GM19397 (cell line): Measurements from ENCODE around the gene TMEM245.
A peak's percentile ranks its signal among the peaks of the same experiment; 100 is the strongest.

Experiments used
- ATAC-seq: cut with Tn5 transposase; IDR thresholded peaks from one replicate; pipeline ENCODE4 v1.9.1; 2021; ENCODE audit warnings: mild to moderate bottlenecking, moderate library complexity; ENCODE audit not compliant: unreplicated experiment

The TMEM245 gene

DNA sequence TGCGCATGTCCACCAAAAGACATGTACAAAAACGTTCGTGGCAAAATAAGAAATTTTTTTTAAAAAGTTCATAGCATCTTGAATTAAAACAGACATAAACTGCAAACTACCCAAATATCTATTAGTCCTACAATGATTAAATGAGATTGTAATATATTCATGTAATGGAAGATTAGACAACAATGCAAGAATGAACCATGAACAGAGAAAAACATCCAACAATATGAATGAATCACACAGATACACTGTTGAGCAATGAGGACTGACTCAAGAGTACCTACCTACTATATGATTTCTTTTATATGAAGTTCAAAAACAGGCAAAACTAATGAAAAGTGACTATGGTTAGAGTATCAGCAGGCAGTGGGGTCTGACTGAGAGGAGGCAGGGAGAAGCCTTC is 88.5 kb downstream of the TMEM245 start:
- ATAC-seq: no peak

DNA sequence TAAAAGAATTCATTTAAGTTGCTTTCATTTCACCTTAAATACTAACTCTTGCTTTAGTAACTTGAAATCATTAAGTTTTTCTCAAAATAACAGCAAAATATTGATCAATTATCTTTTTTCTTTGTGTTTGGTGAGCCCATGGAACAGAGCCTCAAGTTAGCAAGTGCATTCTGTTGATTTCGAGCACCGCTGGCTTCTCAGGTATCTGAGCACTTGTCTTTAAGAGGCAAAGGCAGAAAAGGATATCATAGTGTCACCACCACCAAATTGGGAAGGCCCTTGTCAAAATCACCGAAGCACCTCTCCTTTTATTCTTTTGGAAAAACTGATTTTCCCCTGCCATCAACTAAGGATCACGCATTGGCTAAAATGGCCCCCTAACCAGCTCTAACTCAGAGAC is 89.3 kb downstream of the TMEM245 start:
- no peak for ATAC-seq

DNA sequence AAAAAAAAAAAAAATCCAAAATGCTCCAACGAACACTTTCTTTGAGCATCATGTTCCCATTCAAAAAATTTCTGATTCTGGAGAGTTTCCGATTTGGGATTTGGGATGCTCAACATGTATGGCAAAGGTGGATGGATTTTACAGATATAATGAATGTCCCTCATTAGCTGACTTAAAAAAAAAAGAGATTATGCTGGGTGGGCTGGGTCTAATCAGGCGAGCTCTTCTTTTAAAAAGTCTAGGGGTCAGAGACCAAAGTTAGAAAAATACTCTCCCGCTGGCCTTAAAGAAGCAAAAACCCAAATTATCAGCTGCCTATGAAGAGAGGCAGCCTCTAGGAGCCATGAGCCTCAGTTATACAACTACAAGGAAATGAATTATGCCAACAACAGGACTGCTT is 91.3 kb downstream of the TMEM245 start:
- no peak for ATAC-seq

DNA sequence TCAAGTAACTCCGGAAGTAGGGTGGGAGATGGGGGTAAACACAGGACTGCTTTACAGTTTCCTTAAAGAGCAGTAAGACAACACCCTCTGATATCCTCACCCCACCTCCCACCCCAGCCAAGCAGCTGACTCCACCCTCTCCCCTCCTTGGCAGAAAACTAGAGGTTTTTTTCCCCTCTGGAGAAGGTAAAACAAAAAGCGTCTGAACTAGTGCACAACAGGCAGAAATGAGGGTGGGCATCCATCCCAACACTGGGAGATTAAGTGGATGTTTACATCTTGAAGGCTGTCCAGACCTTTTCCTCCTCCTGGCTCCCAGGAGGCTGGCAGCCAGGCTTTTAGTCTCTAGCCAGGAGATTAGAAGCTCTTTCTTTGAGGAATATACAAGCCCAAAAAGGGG is 92.6 kb downstream of the TMEM245 start:
- no peak for ATAC-seq

DNA sequence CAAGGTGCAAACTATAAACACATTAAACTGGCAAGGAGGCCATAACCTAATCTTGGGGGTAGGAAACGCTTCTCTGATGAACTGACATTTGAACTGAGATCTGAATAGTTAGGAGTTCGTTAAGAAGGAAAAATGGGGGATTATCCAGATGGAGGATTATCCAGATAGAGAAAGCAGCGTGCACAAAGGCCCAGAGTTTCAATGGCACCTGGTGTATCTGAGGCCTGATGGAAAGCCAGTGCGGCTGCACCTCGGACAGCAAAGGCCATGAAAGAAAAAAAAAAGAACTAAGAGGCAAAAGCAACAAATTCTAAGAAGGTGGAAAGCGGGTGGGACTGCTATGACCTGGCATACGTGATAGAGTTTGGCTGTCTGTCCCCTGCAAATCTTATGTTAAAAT is 93.4 kb downstream of the TMEM245 start:
- no peak for ATAC-seq

DNA sequence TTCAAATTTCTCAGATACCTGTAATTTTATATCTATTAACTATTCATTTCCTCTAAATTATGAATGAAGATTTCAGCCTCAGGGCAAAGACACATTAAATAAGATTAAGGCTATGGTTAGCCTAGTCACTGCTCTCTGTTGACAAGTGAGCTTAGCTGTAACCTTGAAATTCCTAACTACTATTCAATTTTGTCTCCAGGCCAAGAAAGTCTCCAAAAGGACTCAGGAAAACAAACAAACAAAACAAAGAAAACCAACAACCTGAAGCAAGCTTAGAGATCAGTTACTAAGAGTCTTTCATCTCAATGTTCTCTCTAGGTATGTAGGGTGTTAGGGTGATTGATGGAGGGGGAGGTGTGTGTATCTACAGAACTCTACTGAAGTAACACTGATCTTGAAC is 96.9 kb downstream of the TMEM245 start:
- no peak for ATAC-seq

DNA sequence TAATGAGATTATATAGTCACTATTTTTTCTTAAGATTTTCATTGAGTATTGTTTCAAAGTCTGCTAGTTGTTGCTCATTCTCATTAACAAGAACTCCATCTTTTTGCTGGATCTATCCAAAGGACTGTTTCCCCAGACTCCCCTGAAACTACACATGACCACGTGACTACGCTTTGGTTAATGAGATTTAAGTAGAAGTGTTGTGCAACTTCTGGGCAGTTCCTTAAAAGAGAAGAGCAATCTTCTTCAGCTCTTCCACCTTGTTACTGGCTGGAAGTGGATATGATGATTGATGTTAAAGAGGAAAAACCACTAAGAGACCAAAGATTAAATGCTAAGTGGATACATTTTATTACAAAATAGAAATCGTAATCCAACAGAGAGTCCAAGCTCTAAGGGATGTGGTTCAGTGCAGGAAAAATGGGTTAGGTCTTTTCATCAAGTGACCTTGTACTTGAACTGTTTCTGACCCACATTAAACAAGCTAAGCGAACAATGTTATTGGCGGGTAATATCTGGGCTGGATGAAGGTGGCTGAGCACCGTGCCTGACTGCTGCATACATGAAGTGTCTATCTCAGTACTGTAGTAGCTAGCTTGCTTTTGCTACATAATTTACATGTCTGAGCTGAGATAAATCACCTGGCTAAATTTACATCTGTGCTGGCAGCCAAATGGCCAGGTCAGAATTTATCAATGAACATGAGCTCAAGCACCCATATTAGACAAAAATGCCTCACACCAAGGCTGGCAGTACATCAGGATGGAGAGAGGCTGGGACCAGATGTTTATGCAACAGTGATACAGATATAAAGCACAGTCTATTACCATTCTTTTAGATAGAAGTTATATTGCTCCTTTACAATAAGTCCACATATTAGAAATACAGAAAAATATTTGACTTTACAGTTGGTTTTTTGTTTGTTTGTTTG is 98.9 kb downstream of the TMEM245 start:
- no peak for ATAC-seq

DNA sequence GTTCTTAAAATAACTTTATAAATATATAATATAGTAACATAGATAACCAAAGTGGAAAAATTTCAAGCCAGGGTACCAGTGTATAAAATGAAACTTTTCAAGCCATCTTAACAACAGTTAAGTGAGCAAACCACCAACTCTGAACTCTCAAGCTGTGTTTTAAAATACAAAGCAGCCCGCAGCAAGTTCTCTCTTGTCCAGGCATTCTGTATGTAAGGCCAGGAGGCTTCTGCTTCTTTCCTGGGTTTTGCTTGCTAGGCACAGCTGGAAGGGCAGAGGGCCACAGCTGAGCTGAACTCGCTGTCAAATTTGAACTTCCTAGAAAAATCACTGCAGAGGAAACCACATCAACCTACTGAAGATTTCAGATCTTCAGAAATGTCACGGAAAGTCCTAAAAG is 99.6 kb downstream of the TMEM245 start:
- no peak for ATAC-seq

DNA sequence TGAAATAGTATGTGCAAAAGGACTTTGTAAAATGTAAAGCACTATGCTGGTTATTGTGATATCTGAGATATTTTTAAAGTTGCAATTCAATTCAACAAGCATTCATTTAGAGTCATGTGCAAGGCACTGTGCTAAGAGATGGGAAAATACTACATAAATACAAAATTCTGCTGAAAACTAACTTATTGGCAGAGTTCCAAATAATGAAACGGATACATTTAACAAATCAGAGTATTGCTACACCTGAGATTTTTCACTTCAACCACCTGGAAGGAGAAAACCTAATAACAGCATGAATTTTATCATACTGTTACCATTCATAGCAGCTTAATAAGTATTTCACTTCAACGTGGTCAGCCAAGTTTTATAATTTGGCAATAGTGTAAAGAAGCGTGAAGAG is 100.3 kb downstream of the TMEM245 start:
- ATAC-seq: no peak

DNA sequence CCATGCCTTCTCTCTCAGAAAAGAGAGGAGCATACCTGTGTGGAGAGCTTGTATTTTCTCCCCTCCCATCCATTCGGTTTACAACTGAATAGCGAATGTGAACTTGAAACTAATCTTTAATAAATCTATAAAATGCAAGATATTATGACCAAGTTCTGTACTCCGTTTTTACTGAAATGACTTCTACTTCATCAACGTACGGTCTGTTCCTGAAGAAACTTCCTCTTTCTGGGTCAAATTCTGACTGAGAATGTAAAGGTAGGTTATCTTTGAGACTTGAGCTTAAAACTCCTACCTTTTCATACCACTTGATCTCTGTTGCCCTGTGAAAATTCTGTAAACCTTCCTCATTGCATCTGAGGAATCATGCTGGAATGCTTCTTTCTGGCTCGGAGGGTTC is 102.3 kb downstream of the TMEM245 start:
- no peak for ATAC-seq

DNA sequence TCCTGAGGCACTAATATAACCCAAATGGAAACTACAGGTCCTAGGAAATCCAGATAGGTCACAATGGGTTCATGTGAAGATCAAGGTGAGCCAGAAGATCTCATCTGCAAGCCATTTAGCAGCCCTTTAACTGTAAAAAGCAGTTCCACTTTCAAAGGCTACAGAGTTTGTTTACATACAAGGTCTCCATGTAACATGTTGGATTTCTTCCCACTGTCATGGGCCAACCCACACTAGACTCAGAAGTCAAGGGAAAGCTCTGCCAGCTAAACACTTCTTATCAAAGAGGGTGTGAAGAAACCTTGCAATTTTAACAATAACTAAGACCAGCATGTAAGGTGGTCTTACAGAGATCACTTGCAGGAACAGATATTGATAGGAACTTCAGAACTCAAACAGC is 102.7 kb downstream of the TMEM245 start:
- ATAC-seq: no peak

DNA sequence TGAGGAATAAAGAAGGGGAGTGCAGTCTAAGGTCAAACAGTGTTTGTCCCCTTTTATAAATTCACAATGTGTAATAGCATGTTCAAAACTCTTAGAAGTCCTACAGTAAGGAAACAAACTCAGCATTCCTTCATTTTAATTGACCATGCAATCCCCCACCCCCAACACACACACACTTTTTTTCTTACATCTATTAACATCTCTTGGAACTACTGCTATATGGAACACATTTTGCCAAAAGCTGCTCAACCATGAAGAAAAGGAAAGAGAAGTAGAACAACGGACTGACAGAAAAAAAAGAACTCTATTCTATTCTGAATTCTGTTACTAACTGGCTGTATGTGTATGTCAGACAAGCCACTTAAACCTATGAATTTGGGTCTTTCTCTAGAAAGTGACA is 103.6 kb downstream of the TMEM245 start:
- ATAC-seq: no peak

DNA sequence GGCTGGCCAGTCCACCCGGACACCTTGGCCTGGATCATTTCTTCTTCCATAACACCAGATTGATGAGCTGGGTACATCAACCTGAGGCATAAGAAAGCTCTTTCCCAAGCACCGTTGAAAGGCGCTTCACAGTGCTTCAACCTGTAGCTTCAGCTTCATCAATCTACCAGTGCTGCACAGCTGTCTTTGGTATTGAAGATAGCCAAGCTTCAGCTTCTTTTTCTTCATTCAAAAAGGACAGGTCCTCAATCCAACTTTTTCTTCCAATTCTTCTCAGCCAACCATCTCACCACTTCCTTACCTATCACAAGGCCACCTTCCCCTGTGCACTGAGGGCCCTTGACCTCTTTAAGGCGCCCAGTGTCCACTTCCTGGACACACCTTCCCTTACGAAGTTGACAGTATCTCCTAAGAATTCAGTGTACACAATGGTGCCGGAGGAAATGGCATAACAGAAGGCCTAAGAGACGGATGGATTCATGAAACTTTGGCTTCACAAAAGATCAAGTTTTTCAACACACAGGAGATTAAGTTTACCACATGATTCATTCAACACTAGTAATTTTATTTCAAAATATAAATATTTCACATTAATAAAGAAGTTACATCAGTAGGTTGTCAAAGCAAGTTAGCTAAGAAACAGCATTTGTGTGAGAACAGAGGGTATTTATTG is 105.0 kb downstream of the TMEM245 start:
- ATAC-seq: no peak

DNA sequence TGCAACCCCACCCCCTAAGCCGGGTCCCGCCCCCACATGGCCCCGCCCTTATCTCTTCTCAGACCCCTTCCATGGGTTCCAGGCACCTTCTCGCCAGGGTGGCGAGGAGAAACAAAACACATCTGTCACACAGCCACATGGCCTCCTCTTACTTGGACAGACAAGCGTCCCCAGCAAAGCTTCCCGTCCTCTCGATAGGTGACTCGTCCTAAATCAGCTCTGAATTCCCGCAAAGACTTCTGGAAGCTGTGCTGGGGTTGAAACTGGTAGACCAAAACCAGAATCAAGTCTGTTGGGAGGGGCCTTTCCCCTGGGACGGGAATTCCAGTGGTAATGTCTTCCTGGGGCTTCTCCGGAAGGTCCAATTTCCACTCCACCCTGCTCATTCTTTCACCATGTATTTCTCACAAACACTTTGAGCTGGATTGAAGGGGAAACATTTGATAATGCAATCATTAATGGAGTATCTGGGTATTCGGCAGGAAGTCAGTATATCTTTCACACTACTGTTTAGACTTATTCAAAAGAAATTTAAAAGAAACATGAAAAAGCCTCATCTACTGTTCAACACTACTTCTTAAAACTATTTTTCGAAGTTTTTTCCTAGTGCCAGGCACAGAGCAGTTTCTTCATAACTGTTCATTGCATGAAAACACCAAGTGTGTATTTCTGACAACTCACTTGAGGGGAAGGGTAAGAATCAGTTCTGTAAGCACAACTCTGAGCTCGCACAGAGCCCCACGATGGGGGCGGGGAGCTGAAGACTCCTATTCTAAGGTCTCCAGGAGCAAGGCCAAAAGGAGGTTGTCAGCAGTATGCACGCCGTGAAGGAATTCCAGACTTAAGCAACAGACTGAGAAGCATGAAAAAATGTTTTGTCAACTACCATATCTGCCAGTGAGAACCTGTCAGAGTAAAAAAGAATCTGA is 105.8 kb downstream of the TMEM245 start:
- no peak for ATAC-seq

DNA sequence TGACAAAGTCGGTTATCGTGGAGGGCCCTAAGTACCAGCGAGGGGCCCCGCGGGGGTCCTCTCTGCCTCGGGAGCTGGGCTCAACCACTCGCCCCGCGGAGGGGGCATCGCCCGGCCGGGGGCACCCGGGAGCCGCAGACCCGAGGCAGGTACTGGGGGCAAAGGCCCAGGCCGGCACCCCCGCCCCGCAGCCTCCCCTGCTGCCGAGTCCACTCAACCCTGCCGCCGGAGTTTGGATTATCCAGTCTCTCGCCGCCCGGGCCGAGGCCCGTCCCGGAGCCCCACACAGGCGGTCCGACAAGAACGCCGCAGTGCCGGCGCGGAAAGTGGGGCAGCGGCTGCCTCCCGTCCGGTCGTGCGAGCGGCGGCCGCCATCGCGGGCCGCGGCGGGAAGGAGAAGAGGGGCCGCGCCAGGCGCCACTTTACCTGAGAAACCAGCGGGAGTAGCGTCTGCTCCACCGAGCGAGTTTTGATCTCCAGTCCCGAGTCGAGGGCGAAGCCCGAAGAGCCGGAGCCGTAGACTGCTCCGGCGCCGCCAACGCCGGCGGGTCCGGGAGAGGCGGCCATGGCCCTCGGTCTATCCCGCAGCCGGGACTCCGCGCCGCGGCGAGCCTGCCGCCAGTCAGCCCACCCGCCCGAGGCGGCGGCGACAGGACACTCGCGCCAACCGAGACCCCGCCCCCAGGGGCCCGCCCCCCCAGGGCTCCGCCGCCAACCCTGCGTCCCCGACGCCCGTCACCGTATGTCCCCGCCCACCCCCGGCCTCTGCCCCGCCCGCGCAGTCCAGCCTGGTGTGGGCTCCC is 106.7 kb downstream of the TMEM245 start, which contains the start of gene CTNNAL1:
CTNNAL1 (minus strand) TSS at position 624 of the 803 bp plus-strand sequence; CDS start at position 567, 57 bp downstream.
- ATAC-seq: peak; percentile 82

DNA sequence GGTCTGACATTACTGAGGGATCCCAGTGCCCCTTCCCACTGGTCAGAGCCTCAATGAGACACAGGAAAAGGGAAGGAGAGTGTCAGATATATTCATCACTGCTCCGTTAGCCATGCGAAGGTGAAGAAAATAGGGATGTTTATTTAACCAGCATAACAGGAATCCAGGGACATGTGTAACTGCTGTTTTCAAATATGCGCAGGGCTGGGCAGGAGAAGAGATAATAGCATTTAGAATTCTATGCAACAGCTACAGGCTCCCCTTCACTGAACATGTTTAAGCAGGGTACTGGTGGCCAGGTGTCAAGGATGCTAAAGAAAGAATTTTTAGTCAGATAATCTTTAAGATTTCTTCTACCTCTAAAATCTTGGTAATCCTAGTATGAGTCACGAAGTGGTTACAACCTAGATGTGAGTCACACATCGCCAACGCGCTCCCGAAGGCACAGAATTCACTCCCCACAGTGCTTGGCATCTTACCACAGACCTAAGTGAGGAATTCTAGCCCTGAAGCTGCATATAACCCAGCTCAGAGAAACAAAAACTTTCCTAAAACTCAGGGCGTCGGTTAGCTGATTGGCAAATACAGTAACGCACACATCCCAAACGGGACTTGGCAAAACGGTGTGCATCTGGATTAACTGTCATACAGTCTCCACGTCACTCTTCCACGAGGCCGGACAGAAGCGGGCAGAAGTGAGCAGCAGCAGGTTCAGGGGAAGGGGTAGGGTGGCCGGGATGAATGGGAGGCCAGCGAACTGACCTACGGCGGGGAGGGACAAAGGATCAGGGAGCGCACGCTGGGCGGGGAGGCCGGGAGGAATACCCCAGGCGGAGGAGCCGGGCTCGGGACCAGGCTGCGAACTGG is 107.5 kb downstream of the TMEM245 start:
- peak; percentile 17 for ATAC-seq

DNA sequence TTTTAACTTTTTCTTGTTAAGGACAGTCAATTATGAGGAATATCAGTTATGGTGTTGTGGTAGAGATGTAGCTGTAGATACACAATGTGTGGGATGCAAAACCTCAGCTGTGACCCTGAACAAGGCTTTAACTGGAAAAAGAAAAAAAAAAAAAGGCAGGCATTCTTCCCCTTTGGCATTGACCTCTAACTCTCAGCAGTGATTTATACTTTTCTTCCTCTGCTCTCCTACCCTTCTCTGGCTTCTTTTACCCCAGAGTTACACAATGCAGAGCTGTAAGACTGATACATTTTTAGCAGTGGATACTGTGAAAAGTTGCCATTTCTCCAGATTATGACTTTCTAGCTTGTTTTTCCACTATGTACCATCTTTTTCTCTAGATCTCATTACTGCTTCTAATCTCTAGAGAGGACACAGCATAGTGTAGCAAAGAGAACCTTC is 108.5 kb downstream of the TMEM245 start:
- ATAC-seq: no peak

DNA sequence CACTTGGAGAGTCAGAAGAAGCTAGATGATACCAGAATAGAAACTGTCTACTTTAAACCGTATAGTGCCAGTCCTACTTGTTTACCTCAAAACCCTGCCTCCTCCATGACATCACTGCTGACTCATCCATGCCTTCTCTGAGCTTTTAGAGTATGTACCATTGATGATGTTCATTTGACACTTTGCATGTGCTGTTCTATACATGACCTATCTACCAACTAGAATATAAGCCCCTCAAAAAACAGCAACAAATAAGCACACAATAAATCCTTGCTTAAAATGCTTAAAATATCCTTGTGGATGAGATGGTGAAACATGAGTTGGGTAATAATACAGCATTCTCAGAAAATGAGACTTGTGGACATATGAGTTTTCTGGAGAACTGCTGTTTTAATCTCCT is 109.0 kb downstream of the TMEM245 start:
- no peak for ATAC-seq

DNA sequence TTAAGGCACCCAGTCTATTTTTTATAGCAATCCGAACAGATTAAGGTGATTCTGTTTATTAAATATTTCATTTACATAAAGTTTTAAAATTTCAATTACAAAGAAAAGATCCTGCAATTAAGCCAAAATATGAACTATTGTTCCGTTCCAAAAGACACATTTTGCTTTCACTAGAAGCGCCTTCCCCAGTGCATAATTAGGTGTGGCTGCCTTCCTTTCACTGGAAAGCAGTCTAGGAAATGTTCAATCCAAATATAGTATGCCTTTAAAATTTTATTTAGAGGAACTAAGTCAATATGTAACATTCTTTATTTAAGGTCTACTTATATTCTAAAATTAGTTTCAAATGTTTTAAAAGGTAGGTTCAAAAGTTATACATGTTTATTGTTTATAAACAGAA is 114.1 kb downstream of the TMEM245 start:
- no peak for ATAC-seq
